ENCODE results near the gene NOXO1. TPM values are rescaled to one million over a fixed set of nuclear protein-coding genes. Genes with fewer than 3 reads are reported as not detected.

Gene NOXO1
- total and polyA plus RNA-seq, 11 donors = 0.06 to 0.15 TPM; not detected in 9

- intact Hi-C loops (cut with DNase I) = loop anchor here in 2 of 10 donors (10.0 kb wide), 2 partner anchors 149 to 499 kb away; partner anchors contain the start of gene TRAF7 (in 1 of the 2)
- Histone ChIP-seq H3K36me3 (peaks cover 0 to 29% (median 24%) of the 10 kb centered on the region in 9 donors), H3K27me3 (no peaks in the 10 kb centered on the region), H3K4me3 (no peak overlapping the region), H3K27ac (no peak overlapping the region), H3K9me3 (no peaks in the 10 kb centered on the region), H3K4me1 (peaks cover 20 to 72% (median 52%) of the 10 kb centered on the region in 12 donors)
- no peak for DNase-seq
- no peak for ATAC-seq
- 60 to 85% (median 81%) methylated on average over 13 to 21 of the region's 21 CpGs for whole genome bisulfite sequencing, 4 donors
- TF ChIP-seq CTCF (IDR thresholded peaks at IDR 0.05) (no peak), POLR2A (IDR thresholded peaks at IDR 0.05) (no peak)
Observed at GRCh38 chr16:2005646-2006045, 24.4 kb upstream of the NOXO1 start.

GRCh38 chr16:2004795-2005517, 23.7 kb upstream of the NOXO1 start:
- Histone ChIP-seq H3K27me3 (no peaks in the 10 kb centered on the region), H3K27ac (no peak overlapping the region), H3K9me3 (no peaks in the 10 kb centered on the region), H3K4me3 (no peak overlapping the region), H3K4me1 (peaks cover 17 to 65% (median 45%) of the 10 kb centered on the region in 12 donors), H3K36me3 (peaks cover 0 to 36% (median 31%) of the 10 kb centered on the region in 9 donors)
- ATAC-seq = no peak
- WGBS, 4 donors = 72 to 82% (median 76%) methylated on average over 15 to 34 of the region's 34 CpGs
- TF ChIP-seq CTCF (IDR thresholded peaks at IDR 0.05) (no peak), POLR2A (IDR thresholded peaks at IDR 0.05) (no peak)
- no peak for DNase-seq
- intact Hi-C loops (cut with DNase I) = loop anchor here in 2 of 10 donors (10.0 kb wide), 2 partner anchors 150 to 500 kb away; partner anchors contain the start of gene TRAF7 (in 1 of the 2)

- H3K4me3 ChIP-seq = peak overlapping the region in 7 of 12 donors; percentile 5 to 41 (median 25)
- 27 to 52% (median 30%) methylated on average over 15 to 36 of the region's 36 CpGs for WGBS, 4 donors
Observed at GRCh38 chr16:2003827-2004641, 22.8 kb upstream of the NOXO1 start.

More at GRCh38 chr16:2003827-2004641, 22.8 kb upstream of the NOXO1 start:
- DNase-seq (peak; percentile 88 to 95 (median 93)), ATAC-seq (peak; percentile 75 to 90 (median 86))
- Histone ChIP-seq H3K27ac (peak overlapping the region in 4 of 12 donors; percentile 2 to 32 (median 7)), H3K9me3 (no peaks in the 10 kb centered on the region), H3K27me3 (no peaks in the 10 kb centered on the region), H3K36me3 (peaks cover 0 to 46% (median 40%) of the 10 kb centered on the region in 9 donors), H3K4me1 (peaks cover 17 to 61% (median 44%) of the 10 kb centered on the region in 12 donors)
- intact Hi-C loops (cut with DNase I) = loop anchor here in 2 of 10 donors (10.0 kb wide), 2 partner anchors 151 to 501 kb away; partner anchors contain the start of gene TRAF7 (in 1 of the 2)
- TF ChIP-seq CTCF (IDR thresholded peaks at IDR 0.05) (peak; percentile 91 to 98 (median 95)), POLR2A (IDR thresholded peaks at IDR 0.05) (peak in 1 of 2 donors; percentile 11)

All from heart left ventricle (tissue), 16 donors.